NCI-H2171 treated with DMSO at 0.1 percent for 48 hours (cell line): ENCODE data around the gene TFDP2.

Source experiments
- DNase-seq: peaks from one replicate; lab custom pipeline; 2025; lab: John Stamatoyannopoulos, UW

Gene TFDP2

DNA sequence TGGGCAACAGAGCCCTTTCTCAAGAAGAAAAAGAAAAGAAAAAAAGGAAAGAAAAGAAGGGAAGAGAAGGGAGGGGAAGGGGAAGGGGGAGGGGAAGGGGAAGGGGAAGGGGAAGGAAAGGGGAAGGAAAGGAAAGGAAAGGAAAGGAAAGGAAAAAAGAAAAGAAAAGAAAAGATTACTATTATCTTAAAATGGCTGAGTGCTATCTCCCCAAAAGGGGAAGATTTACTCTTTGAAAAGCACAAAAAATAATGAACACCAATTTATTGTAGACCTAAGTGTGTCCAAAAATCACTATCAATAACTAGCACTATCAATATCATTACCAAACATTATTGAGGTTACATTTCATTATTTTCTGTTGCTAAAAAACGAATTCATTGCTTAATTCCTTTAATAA is 183.9 kb downstream of the TFDP2 start:
- DNase-seq: no peak

DNA sequence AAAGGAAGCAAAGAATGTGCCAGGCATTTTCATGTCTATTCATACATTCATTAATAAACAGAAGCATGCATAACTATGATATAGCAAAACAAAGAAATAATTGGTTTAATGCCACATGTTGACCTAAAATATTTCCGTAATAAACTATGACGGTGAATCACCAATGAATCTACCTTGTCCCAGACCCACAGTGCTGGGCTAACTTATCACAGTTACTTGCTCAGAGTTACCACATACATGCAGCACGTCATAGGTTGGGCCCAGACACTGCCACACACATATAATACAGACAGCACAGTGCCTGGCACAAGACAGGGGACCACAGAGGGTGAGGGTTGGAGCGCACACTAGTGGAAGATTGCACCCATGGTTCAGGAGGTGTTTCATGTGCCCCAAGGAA is 186.0 kb downstream of the TFDP2 start:
- DNase-seq: no peak

DNA sequence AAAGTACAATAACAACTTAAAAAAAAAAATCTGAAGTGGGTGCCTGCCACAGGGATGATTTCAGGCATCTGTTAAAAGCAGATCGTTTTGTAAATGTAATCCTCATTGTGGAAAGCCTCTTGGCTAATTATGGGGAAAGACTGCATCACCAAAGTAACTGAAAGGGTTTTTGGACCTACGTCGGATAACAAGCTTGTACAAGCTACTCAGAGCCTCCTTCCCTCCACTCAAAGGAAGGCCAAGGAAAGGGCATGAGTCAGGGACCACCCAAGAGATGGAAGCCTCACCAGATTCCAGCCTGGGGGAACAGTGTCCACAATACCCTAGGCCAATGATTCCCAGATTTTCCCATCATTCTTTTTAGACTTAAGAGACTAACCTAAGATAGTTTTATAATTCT is 188.6 kb downstream of the TFDP2 start:
- DNase-seq: no peak

DNA sequence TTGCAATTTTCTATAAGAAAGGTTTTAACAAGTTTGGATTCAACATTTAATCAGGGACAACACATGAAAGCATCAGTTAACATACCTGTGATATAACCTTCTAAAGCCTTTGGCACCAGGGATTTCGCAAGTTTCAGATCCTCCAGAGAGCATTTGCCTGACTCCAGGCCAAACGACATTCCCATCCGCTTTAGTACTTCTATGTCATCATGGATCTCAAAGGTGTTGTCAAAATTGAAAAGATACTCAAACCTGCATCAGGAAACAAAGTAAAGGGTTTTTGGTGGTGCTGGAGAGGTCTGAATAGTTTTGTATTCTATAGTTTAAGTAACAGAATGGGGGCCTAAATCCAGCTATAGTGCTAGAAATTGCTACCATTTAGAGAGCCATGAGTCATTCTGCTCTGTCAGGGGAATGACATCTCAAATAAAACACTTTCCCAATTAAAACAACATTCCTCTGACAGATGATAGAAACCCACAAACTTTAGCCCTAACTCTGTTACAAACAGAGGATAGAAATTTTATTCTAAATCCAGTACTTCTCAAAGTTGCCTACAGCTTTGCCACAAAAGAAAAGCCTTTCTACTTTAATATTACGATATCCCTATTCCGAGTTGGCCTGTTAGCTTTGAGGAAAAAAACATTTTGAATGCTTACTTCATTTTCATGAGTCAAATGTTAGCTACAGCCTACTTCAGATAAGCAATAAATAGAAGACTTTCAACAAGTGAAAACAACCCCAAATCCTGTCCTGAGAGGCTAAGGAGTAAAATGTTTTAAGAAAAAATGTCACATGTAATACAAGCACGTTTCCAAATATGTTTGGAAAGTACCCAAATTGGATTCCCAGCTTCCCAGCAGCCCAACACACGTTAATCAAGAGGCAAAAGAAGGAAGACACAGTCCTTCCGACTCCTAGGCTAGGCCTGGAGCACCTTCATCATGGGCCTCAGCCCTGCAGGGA is 189.5 kb downstream of the TFDP2 start:
- no peak for DNase-seq

DNA sequence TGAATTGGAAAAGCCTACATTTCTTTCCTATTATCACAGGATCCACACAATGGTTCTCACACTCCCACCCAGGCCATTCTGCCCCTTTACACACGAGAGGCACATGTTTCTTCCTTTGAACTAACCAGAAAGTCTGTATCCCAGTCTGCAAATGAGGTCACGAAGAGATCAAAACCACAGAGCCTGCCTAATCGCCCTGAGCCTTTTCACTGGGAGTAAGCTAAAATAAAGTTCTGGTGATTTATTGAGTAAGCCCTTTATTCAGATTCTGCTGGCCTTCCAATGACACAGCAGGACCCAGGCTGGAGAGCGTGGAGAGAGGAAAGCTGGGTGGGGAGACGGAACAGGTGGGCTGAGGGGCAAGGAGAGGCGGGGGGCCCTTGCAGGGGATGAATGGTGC is 194.2 kb downstream of the TFDP2 start:
- DNase-seq: no peak

DNA sequence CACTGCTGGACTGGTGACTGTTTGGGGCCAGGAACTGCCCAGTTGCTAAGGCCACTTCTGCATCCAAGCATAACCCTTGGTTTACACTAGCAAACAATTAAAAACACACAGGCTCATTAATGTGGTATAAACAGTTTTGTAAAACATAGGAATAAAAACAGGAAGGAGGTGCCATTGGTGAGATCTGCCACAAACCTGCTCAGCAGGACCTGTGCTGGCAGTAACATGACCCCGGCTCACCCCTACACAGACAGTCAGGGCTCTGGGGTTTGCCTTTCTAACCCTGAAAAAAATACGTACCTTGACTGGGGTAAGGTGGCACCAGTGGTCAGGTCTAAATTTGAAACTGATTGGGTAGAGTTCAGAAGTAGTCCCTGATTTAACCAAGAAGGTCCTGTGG is 196.7 kb downstream of the TFDP2 start:
- DNase-seq: no peak

DNA sequence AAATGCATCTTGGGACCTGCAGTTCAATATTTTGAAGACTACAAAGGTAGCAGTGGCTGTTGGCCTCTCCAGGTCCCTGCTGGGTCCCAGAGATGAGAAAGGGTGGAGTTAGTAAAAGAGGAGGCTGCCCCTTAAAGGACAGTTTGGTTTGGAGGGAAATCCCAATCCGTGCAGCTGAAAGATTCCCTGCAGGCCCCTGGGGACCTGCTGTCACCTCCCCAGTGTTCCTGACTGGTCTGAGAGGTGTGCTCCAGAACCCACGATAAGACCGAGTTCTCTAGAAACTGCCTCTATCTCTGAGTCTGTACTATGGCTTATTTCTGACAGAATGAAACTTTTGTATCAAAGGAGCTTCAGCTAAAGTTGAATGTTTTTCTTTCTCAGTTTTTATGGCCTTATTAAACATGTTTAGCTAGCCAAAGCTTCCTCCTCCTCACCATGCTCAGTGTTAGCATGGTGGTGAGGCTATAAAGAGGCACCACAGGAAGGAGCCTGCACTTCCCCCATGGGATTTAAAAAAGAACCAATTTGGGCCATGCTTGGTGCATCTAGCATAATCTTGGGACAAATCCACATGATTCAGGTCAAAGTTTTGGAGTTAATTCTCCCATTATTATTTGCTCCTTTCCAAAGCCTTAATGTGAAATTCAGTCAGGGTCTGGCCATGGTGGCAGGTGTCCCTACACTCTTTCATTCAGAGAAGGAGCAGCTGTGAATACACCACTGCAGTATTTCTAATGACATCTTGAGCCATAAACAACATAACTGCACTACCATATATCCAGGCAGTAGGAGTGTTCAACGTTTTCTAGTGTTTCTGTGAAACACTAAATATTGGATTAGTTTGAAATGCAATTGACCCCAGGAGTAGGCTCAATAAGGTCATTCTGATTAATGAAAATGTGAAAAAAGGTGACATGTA is 198.5 kb downstream of the TFDP2 start:
- no peak for DNase-seq

DNA sequence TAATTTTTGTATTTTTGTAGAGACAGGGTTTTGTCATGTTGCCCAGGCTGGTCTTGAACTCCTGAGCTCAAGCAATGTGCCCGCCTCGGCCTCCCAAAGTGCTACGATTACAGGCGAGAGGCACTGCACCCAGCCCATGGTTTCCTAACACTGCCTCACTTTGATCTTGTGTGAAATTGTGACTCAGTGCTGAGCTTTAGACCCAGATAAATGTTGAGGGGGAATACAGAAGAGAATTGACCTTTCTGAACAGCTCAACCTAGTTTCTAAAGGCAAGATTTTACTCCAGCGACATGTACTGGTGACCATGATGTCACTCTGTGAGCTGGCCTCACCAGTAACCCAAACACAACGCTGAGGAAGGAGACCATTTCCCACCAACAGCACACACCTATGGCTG is 199.4 kb downstream of the TFDP2 start:
- no peak for DNase-seq

DNA sequence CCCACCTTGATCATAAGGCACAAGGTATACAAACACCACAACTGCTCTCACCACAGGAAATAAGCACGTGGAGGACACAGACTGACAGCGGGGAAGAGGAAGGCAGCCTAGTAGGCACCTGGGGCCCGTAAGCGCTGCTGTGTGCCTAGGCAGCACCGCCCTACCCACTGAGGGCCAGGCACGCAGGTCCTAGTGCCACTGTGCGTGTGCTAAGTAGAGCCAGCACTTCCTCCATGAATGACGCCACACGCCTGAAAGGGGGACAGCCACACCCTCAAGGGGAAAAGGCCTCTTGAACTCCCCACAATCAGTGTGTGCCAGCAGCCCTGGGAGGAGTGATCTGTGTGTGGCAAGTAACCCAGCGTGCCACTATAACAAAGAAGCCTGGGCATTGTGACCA is 199.9 kb downstream of the TFDP2 start:
- no peak for DNase-seq

DNA sequence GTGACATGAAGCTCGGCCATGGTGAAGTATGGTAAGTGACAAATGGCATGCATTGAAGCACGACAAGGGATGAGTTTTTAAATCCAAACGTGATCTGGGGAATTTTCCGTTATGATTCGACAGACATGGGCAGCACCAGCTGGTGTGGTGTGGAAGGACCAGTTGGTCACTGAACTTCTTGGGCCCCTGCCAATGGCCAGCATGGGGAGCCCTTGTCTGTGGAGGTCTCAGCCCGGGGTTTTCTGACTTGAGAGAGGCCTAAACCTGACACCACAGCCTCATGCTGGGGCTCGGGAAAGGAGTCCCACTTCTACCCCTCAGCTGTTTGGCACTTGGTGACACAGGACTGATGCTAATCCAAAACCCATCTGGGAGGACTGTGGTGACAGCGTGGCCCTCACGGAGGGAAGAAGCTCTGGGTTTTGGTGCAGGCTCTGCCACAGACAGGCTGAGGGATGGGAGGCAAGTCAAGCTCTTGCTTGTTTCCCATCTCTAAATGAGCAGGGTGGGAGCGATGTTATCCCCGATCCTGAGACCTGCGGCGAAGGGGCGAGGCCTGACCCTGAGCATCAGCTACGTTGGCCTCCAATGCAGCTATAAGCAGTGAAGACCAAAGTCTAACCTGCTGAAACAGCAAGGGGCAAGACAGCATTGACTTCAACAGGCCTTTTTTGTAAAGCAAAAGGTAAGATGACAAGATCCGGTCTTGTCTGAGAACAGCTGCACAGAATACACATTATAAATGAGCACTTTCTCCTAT is 203.4 kb downstream of the TFDP2 start:
- no peak for DNase-seq

DNA sequence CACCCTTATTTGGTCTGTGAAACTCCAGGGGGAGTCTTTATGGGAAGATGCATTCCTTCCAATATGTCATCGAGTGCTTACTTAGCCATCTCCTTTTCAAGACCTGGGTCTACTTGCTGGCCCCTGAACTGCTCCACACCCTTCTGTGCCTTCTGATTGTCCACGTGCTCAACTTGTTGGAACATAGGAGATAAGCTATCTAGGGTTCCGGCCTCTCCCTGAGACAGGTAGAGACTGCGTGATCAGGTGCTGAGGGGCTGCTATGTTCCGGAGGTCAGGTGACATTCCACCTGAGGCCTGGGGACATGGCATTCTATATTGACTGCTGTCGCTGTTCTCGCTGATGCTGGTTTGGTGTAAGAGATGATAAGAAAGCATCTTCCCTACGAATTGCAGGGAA is 207.3 kb downstream of the TFDP2 start:
- DNase-seq: no peak

DNA sequence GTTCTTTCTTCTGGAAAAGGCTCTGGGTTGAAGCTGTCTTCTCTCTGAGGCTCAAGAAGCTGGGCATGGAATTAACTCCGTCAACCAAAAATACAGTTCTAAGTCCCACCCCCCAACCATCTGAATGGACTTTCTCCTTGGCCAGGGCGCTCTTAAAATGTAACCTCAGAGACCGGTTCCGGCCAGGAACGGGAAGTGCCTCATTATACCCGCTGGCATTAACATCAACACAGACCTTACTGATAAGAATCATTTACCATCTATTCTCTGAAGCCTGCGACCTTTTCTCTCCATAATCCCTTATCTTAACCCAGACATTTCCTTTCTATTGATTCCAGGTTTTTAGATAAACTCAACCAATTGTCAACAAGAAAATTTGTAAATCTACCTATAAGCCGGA is 208.3 kb downstream of the TFDP2 start:
- no peak for DNase-seq

DNA sequence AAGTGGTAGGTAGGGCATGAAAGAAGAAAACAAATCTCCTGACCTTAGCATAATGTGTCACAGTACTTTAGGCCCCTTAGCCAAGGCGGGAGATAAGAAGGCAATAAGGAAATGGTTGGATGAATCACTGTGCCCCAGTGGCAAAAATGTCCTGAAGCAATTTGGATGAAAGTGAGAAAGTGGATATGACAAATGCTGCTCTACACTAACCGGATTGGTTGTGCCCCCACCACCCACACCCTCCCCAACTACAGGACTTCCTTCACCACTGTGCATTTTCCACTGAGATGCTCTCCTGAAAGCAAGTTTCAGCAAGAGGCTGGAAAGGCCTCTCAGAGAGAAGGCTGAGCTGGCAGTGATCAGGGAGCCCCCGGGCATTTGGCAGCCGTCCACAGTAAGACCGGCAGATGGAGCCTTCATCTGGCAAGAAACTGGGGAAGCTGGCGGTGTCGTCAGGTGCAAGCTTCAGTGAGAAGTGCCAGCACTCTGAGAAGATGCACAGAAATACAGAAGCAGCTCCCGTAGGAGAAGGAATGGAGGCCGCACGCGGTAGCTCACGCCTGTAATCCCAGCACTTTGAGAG is 209.1 kb downstream of the TFDP2 start:
- peak; percentile 95 for DNase-seq

DNA sequence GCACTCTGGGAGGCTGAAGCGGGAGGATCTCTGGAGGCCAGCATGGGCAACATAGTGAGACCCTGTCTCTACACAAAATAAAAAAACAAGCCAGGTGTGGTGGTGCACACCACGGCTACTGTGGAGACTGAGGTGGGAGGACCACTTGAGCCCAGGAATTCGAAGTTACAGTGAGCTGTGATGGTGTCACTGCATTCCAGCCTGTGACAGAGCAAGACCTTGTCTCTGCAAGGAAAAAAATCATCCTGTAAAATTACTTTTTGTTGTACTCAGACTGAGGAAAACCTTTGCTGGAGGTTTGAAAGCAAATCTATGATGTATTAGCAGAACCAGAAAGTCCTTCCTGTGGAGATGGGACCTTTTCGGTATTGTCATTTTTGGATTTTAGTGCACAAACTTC is 209.6 kb downstream of the TFDP2 start:
- no peak for DNase-seq

DNA sequence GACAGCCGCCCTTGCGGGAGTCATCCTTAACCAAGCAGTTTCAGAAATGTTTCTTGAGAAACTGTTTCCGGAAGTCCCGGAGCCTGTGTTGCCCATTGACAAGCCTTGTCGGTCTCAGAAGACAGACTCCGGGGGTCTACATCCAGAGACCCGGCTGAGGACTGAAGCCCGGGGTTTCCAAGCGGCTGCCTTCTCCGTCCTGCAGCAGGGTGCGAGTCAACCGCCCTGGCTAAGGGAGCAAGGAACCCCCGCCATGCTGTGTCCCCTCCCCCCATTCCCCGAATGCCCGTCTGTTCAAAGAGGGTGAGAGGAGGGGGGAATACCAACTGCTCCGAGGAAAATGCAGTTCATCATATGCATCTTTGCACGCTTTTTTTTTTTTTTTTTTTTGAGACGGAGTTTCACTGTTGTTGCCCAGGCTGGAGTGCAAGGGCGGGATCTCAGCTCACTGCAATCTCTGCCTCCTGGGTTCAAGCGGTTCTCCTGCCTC is 211.3 kb downstream of the TFDP2 start:
- peak; percentile 84 for DNase-seq

DNA sequence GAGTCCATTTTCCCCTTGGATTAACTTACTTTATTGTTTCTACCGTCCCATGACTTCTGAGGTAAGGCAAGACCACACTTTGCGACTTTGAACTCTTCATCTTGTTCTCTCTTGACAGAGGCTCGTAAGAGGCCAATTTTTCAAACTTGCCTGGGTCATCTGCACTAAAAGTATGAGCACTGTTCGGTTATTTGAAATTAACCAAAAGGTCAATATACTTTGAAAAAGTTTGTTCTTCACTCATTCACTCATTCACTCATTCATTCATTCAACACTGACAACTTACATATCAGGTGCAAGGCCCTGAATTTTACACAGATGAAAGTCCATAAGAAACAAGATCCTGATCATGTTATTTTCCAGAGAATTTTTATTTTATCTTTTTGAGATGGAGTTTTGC is 215.0 kb downstream of the TFDP2 start:
- DNase-seq: no peak

DNA sequence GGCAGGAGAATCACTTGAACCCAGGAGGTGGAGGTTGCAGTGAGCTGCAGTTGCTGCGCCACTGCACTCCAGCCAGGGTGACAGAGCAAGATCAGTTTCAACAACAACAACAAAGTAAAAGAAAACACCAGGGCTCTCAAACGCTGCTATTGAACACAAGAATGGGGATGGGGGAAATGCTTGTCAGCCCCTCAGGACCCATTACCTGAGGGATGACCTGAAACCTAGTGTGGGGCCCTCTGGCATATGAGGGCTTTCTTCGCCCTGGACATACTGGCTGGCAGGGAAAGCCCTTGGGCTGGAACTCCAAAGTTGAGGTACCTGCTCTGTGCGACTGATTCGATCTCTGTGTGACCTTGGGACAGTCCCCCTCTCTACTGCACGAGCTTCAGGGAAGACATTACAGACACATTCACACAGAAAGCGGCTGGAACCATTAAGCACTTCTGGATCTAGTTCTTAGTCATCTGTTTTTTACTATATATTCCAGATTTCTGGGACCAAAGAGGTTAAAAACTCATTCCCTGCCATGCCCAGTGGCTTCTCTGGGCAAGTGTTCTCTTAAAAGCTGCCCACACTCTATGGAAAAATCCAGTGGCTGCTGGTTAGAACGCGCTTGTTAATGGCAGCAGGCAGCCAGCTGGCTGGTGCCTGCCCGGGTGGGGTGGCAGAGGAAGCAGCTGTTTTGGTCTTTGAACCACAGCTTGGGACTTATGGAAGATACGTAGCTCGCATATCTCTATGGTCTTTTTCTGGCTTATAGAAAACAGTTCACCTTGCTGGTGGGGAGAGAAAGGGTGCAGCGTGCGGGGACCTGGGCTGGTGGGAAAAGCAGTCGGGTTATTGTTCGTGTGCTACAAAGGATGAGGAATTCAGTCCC is 215.7 kb downstream of the TFDP2 start:
- peak; percentile 54 for DNase-seq

DNA sequence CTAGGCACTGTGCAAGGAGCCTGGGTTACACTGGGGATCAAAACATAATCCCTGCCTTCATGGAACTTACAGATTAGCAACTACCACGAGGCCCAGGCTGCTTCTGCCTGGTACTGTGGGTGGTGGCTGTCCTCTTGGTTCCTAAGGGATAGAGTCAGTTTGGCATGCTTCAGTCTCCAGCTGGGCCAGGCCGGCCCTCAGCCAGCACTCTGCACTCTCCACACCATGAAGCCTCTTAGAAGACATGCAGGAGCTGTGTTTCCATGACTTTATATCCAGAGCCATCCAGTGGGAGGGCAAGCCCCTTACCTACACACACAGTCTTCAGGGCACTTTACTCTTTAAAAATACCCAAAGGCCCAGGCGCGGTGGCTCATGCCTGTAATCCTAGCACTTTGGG is 218.5 kb downstream of the TFDP2 start:
- no peak for DNase-seq

DNA sequence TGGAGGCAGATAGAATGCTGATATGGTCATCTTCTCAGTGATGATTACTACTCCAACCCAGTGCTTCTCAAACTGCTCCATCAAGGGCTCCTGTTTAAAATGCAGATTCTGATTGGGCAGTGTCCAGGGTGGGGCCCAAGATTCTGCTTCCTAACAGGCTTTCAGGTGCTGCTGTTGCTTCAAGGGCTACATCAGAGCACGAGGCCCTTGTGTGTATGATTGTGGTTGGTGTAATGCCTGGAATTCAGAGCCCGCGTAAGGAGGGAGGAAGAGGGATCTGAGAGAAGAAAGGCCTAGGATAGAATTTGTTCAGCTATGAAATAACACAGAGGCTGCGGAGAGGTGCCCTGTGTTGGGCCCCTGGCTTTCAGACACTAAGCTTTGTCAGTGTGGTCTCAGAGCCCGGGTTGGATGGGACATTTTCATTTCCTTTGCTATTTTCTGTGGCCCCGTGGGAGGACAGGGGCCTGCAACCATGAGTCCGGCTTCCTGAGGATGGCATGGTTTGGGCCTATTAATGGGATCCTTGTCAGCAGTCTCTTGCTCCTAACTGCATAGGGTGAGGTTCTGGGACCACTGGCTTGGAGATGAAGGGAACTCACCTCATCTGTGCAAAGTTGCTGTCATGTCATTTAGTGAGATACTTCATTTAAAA is 219.9 kb downstream of the TFDP2 start:
- DNase-seq: no peak

DNA sequence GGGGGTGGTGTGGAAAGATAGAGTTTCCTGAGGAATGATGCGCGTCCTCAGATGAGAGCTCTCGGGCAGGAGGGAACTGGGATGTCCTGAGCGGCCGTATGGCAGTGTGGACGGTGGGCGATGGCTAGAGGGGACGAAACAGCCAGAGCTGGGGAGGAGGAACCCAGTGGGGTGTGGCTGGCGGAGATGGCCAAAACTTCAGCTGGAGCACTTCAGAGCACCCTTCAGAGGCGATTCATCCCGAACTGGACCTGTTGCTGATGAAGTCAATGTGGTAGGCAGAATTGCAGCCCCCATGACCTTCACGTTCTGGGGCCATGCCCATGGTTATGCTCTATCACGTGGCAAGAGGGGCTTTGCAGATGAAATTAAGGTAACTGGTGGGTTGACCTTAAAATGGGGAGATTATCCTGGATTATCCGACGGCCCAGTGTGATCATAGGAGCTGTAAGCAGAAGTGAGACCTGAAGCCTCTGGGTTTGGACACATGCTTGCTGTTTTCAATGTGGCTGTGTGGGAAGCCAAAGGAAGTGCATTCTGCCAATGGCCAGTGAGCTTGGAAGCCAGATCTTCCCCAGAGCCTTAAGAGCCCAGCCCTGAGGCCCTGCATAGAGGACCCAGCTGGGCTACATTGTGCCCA is 220.6 kb downstream of the TFDP2 start:
- DNase-seq: no peak
